Karpas-422 (cell line): ENCODE measurements around the gene SULT1C4. TPM values are rescaled to one million over a fixed set of nuclear protein-coding genes. Genes with fewer than 3 reads are reported as not detected.
"Not testable (repeated sequence)": the region's sequence is repeated elsewhere in the genome, so short reads cannot be mapped to it uniquely, and the experiment has no call there.

Experiments used
- DNase-seq: peaks from one replicate; pipeline ENCODE4 v3.0.0-alpha.2; 2015
- H2AFZ ChIP-seq: fragments of 200-600 bp; sonication (generic); 2 replicates; pipeline ENCODE4 v1.6.1; 2014; ENCODE audit warnings: antibody characterized with exemption, low read length, mixed read lengths
- H3K27ac ChIP-seq: fragments of 200-600 bp; sonication (generic); 2 replicates; pipeline ENCODE4 v1.5.1; 2014; ENCODE audit warnings: mild to moderate bottlenecking, low read length, moderate library complexity
- H3K27me3 ChIP-seq: fragments of 200-600 bp; sonication (generic); 2 replicates; pipeline ENCODE4 v1.6.1; 2014; ENCODE audit warnings: low read length, mixed read lengths
- H3K36me3 ChIP-seq: fragments of 200-600 bp; sonication (generic); 2 replicates; pipeline ENCODE4 v1.6.1; 2014; ENCODE audit warnings: low read length, mixed read lengths; ENCODE audit not compliant: insufficient read depth
- H3K4me1 ChIP-seq: fragments of 200-600 bp; sonication (generic); 2 replicates; pipeline ENCODE4 v1.6.1; 2014; ENCODE audit warnings: mild to moderate bottlenecking, low read length, mixed read lengths
- H3K4me2 ChIP-seq: fragments of 200-600 bp; sonication (generic); 2 replicates; pipeline ENCODE4 v1.6.1; 2014; ENCODE audit warnings: low read length, low read depth, mild to moderate bottlenecking; ENCODE audit not compliant: poor library complexity, severe bottlenecking
- H3K4me3 ChIP-seq: fragments of 200-600 bp; sonication (generic); 2 replicates; pipeline ENCODE4 v1.5.1; 2014; ENCODE audit warnings: mild to moderate bottlenecking, antibody characterized with exemption, low read length, mixed read lengths
- H3K79me2 ChIP-seq: fragments of 200-600 bp; sonication (generic); 2 replicates; pipeline ENCODE4 v1.6.1; 2014; ENCODE audit warnings: mild to moderate bottlenecking, low read length, mixed read lengths
- H3K9ac ChIP-seq: fragments of 200-600 bp; sonication (generic); 2 replicates; pipeline ENCODE4 v1.6.0; 2014; ENCODE audit warnings: low read length
- H3K9me2 ChIP-seq: fragments of 200-600 bp; sonication (generic), shearing (Covaris generic); replicated peaks from 2 replicates; pipeline ENCODE4 v1.6.0; 2014; ENCODE audit warnings: mild to moderate bottlenecking, low read length, moderate library complexity; ENCODE audit not compliant: insufficient read depth
- H3K9me3 ChIP-seq: fragments of 300-700, 200-600 bp; sonication (generic); 2 replicates; pipeline ENCODE4 v1.6.1; 2014; ENCODE audit warnings: low read length, mixed read lengths
- H4K20me1 ChIP-seq: fragments of 200-600 bp; sonication (generic); 2 replicates; pipeline ENCODE4 v1.6.1; 2014; ENCODE audit warnings: mild to moderate bottlenecking, antibody characterized with exemption, low read length, low read depth; ENCODE audit not compliant: insufficient read depth
- total RNA-seq: library from RNA; depleted of rRNA; stranded (reverse); fragments of >200 nt; shearing (Covaris generic); gene quantifications from 2 replicates; pipeline ENCODE4 v1.2.3, GENCODE V29; 2014; ENCODE audit warnings: low replicate concordance

Gene SULT1C4
- total RNA-seq, 1 experiment from 2014 or later = not detected

GRCh38 chr2:108351889-108352288, 25.9 kb upstream of the SULT1C4 start:
- H3K79me2 ChIP-seq = no peaks in the 10 kb centered on the region
- no peak for DNase-seq
- no peak overlapping the region for H3K4me3 ChIP-seq
- no peak overlapping the region for H3K9ac ChIP-seq
- no peaks in the 10 kb centered on the region for H3K36me3 ChIP-seq
- H4K20me1 ChIP-seq = no peaks in the 10 kb centered on the region
- H3K4me1 ChIP-seq = no peaks in the 10 kb centered on the region
- no peak overlapping the region for H3K27ac ChIP-seq
- no peaks in the 10 kb centered on the region for H3K9me2 ChIP-seq
- no peaks in the 10 kb centered on the region for H3K27me3 ChIP-seq
- no peak overlapping the region for H3K4me2 ChIP-seq
- no peak overlapping the region for H2AFZ ChIP-seq
- no peaks in the 10 kb centered on the region for H3K9me3 ChIP-seq

- H3K4me2 ChIP-seq = no peak overlapping the region
- no peaks in the 10 kb centered on the region for H3K9me3 ChIP-seq
- no peak overlapping the region for H3K4me3 ChIP-seq
- no peaks in the 10 kb centered on the region for H3K79me2 ChIP-seq
- H3K27me3 ChIP-seq = no peaks in the 10 kb centered on the region
- H3K4me1 ChIP-seq = no peaks in the 10 kb centered on the region
- no peak overlapping the region for H2AFZ ChIP-seq
- H3K9ac ChIP-seq = no peak overlapping the region
- H3K27ac ChIP-seq = no peak overlapping the region
- H4K20me1 ChIP-seq = no peaks in the 10 kb centered on the region
- H3K36me3 ChIP-seq = no peaks in the 10 kb centered on the region
- H3K9me2 ChIP-seq = no peaks in the 10 kb centered on the region
- DNase-seq = no peak
Observed at GRCh38 chr2:108354136-108354535, 23.6 kb upstream of the SULT1C4 start.

DNA sequence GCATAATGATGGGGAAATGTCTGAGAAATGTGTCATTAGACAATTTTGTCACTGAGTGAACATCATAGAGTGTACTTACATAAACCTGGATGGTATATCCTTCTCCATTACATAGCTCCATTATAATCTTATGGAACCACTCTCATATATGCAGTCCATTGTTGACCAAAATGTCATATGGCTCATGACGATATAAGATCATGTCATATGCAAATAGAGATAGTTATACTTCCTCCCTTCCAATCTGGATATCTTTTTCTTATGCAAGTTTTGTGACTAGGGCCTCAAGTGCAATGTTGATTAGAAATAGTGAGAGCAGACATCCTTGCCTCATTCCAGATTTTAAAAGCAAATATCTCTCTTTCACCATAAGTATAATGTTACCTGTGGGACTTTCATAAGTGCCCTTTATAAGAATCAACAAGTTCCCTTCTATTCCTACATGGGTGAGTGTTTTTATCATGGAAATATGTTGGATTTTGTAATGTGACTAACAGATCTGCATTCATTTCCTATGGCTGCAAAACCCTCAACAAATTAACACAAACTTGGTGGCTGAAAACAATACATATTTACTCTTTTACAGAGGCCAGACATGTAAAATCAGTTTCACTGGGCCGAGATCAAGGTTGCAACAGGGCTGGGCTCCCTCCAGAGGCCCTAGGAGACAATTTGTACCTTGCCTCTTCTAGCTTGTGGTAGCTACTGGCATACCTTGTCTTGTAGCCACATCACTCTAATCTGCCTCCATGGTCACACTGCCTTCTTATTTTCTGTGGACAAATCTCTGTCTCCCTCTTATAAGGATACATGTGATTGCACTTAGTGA, 21.6 kb upstream of the SULT1C4 start:
- Histone ChIP-seq H3K4me3 (no peak overlapping the region), H3K9ac (no peak overlapping the region), H2AFZ (no peak overlapping the region), H3K36me3 (no peaks in the 10 kb centered on the region), H3K9me3 (no peaks in the 10 kb centered on the region), H4K20me1 (no peaks in the 10 kb centered on the region), H3K27ac (no peak overlapping the region), H3K27me3 (no peaks in the 10 kb centered on the region), H3K4me1 (no peaks in the 10 kb centered on the region), H3K4me2 (no peak overlapping the region), H3K79me2 (no peaks in the 10 kb centered on the region), H3K9me2 (no peaks in the 10 kb centered on the region)
- no peak for DNase-seq

DNA sequence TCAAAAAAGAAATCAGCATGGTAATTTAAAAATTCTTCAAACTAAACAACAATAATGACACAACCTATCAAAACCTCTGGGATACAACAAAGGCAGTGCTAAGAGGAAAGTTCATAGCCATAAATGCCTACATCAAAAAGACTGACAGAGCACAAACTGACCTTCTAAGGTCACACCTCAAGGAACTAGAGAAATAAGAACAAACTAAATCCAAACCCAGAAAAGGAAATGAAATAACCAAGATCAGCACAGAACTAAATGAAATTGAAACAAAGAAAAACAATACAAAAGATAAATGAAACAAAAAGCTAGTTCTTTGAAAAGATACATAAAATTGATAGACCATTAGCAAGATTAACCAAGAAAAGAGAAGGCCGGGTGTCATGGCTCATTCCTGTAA, 18.4 kb upstream of the SULT1C4 start:
- not testable (repeated sequence) for H3K79me2 ChIP-seq, H3K36me3 ChIP-seq, H3K4me3 ChIP-seq, H3K27ac ChIP-seq, H3K9me2 ChIP-seq, H2AFZ ChIP-seq, H3K27me3 ChIP-seq, H3K9ac ChIP-seq, H3K4me1 ChIP-seq, H4K20me1 ChIP-seq, H3K4me2 ChIP-seq, H3K9me3 ChIP-seq, DNase-seq

DNA sequence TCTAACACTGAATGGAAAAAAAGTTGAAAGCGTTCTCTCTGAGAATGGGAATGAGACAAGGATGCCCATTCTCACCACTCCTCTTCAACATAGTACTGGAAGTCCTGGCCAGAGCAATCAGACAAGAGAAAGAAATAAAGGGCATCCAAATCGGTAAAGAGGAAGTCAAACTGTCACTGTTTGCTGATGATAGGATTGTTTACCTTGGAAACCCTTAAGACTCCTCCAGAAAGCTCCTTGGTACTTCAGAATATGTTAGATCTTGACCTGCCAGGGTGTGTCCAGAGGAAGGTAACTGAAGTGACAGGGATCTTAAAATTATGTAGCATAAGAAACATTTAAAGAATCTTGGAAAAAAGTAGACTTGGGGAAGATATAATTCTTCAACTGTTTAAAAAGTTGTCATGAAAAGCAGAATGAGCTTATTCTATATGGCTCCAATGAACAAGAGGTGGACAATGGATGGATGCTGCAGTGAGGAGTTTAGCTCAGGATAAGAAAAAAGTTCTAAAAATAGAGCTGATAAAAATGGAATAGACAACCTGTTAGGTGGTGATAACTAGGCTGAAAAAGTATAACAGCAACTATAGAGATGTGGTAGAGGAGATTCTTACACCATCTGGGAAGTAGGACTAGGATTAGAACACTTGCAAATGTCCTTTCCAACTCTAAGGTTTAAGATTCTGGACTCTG, 16.8 kb upstream of the SULT1C4 start:
- no peaks in the 10 kb centered on the region for H3K36me3 ChIP-seq
- no peak for DNase-seq

GRCh38 chr2:108363024-108363907, 14.5 kb upstream of the SULT1C4 start:
- DNase-seq = no peak
- Histone ChIP-seq H3K9me3 (no peaks in the 10 kb centered on the region), H3K27ac (no peak overlapping the region), H4K20me1 (no peaks in the 10 kb centered on the region), H3K79me2 (no peaks in the 10 kb centered on the region), H2AFZ (no peak overlapping the region), H3K9me2 (no peaks in the 10 kb centered on the region), H3K4me2 (no peak overlapping the region), H3K36me3 (no peaks in the 10 kb centered on the region), H3K9ac (no peak overlapping the region), H3K4me1 (no peaks in the 10 kb centered on the region), H3K27me3 (no peaks in the 10 kb centered on the region), H3K4me3 (no peak overlapping the region)

More for the DNA sequence above, 16.8 kb upstream of the SULT1C4 start:
- H2AFZ ChIP-seq = no peak overlapping the region
- no peaks in the 10 kb centered on the region for H3K79me2 ChIP-seq
- H3K9me3 ChIP-seq = no peaks in the 10 kb centered on the region
- no peaks in the 10 kb centered on the region for H3K9me2 ChIP-seq
- H3K4me3 ChIP-seq = no peak overlapping the region
- H3K9ac ChIP-seq = no peak overlapping the region
- no peak overlapping the region for H3K27ac ChIP-seq
- no peaks in the 10 kb centered on the region for H3K4me1 ChIP-seq
- no peaks in the 10 kb centered on the region for H3K27me3 ChIP-seq
- no peaks in the 10 kb centered on the region for H4K20me1 ChIP-seq
- H3K4me2 ChIP-seq = no peak overlapping the region

DNA sequence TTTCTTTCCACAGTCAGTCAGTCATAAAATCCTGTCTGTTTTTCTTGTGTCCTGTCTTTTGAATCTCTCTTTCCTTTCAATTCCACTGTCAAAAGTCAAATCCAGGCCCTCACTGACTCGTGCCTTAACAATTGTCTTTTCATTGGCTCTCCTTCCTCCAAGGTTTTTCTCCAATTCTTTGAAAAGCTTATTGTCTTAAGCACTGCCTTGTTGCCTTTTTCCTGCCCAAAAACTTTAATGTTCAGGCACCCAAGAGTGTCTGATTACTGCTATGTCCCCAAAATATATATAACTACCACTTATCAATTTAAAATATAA, 13.9 kb upstream of the SULT1C4 start:
- no peak overlapping the region for H3K9ac ChIP-seq
- no peak for DNase-seq
- H3K9me3 ChIP-seq = no peaks in the 10 kb centered on the region
- H3K27ac ChIP-seq = no peak overlapping the region
- H3K79me2 ChIP-seq = no peaks in the 10 kb centered on the region
- H4K20me1 ChIP-seq = no peaks in the 10 kb centered on the region
- H3K4me1 ChIP-seq = no peaks in the 10 kb centered on the region
- no peaks in the 10 kb centered on the region for H3K36me3 ChIP-seq
- no peak overlapping the region for H3K4me3 ChIP-seq
- no peak overlapping the region for H3K4me2 ChIP-seq
- H2AFZ ChIP-seq = no peak overlapping the region
- no peaks in the 10 kb centered on the region for H3K27me3 ChIP-seq
- H3K9me2 ChIP-seq = no peaks in the 10 kb centered on the region

- Histone ChIP-seq H3K9me3 (no peaks in the 10 kb centered on the region), H3K79me2 (no peaks in the 10 kb centered on the region), H3K36me3 (no peaks in the 10 kb centered on the region), H3K4me2 (no peak overlapping the region), H3K27me3 (no peaks in the 10 kb centered on the region), H3K4me3 (no peak overlapping the region), H3K9me2 (no peaks in the 10 kb centered on the region), H4K20me1 (no peaks in the 10 kb centered on the region), H2AFZ (no peak overlapping the region), H3K9ac (no peak overlapping the region), H3K27ac (no peak overlapping the region), H3K4me1 (no peaks in the 10 kb centered on the region)
- no peak for DNase-seq
Observed at GRCh38 chr2:108364676-108365297, 13.0 kb upstream of the SULT1C4 start.
